K562 (cell line): ENCODE data around the gene HIGD1C. TPM values are rescaled to one million over a fixed set of nuclear protein-coding genes. Genes with fewer than 3 reads are reported as not detected.
A peak's percentile ranks its signal among the peaks of the same experiment; 100 is the strongest.

Experiments
- DEAF1 ChIP-seq: fragments of 450-650 bp; formaldehyde crosslinking; IDR thresholded peaks from 2 replicates; pipeline ENCODE4 v1.4.0; 2020; ENCODE audit warnings: mild to moderate bottlenecking, moderate library complexity
- DNMT1 ChIP-seq: fragments of 450-650 bp; IDR thresholded peaks from 2 replicates; pipeline ENCODE4 v1.6.1; 2016; ENCODE audit warnings: antibody characterized with exemption, mild to moderate bottlenecking
- DPF2 ChIP-seq: fragments of 450-650 bp; IDR thresholded peaks from 2 replicates; pipeline ENCODE4 v1.6.1; 2016
- ESRRB ChIP-seq: fragments of 250-450 bp; sonication (Bioruptor Pico); IDR thresholded peaks from 2 replicates; pipeline ENCODE4 v1.5.0; 2020; ENCODE audit warnings: mild to moderate bottlenecking, moderate library complexity, borderline replicate concordance
- HDAC3 ChIP-seq: fragments of 450-650 bp; IDR thresholded peaks from 2 replicates; pipeline ENCODE4 v1.6.1; 2018; ENCODE audit warnings: borderline replicate concordance, mild to moderate bottlenecking, moderate library complexity; ENCODE audit not compliant: partially characterized antibody
- HNRNPK ChIP-seq: fragments of 200-400 bp; formaldehyde crosslinking; IDR thresholded peaks from one replicate; pipeline ENCODE4 v1.6.1; 2018; ENCODE audit warnings: mild to moderate bottlenecking, low read depth, low read length; ENCODE audit not compliant: poor library complexity, severe bottlenecking
- JUND ChIP-seq, 2 experiments: IDR thresholded peaks; 2 replicates in 1 of 2; 3 replicates in 1 of 2; pipeline ENCODE4 v1.6.1; 2011; ENCODE audit warnings: borderline replicate concordance in 2 of 2, low read depth in 2 of 2, low read length in 2 of 2, improper control_type of control experiment in 1 of 2, missing biosample characterization in 1 of 2, missing genetic modification characterization in 1 of 2, missing genetic modification reagents in 1 of 2
- PML ChIP-seq: IDR thresholded peaks from 2 replicates; pipeline ENCODE4 v1.6.1; 2012; ENCODE audit warnings: low read length, inconsistent platforms
- RBM17 ChIP-seq: fragments of 200-400 bp; formaldehyde crosslinking; IDR thresholded peaks from 2 replicates; pipeline ENCODE4 v1.6.1; 2017; ENCODE audit warnings: low read depth, mild to moderate bottlenecking, low read length, borderline replicate concordance
- TAF9B ChIP-seq: fragments of 450-650 bp; IDR thresholded peaks from 2 replicates; pipeline ENCODE4 v1.6.1; 2018; ENCODE audit warnings: mild to moderate bottlenecking; ENCODE audit not compliant: partially characterized antibody
- ZBTB34 ChIP-seq: fragments of 250-450 bp; sonication (Bioruptor Pico); IDR thresholded peaks from 2 replicates; pipeline ENCODE4 v1.8.0; 2021; ENCODE audit warnings: mild to moderate bottlenecking, moderate library complexity
- ZFP36 ChIP-seq: fragments of 150-350 bp; IDR thresholded peaks from 2 replicates; pipeline ENCODE4 v1.6.1; 2018; ENCODE audit warnings: low read length, low read depth; ENCODE audit not compliant: partially characterized antibody
- ZNF212 ChIP-seq: fragments of 450-650 bp; formaldehyde crosslinking; IDR thresholded peaks from 2 replicates; pipeline ENCODE4 v1.4.0; 2020; ENCODE audit warnings: mild to moderate bottlenecking
- ZNF324 ChIP-seq: fragments of 250-450 bp; sonication (Bioruptor Pico); IDR thresholded peaks from 2 replicates; pipeline ENCODE4 v1.4.0; 2020; ENCODE audit warnings: mild to moderate bottlenecking
- ZNF766 ChIP-seq: fragments of 200-800 bp; sonication (Bioruptor generic); conservative IDR thresholded peaks from 2 replicates; pipeline ENCODE4 v1.6.1; 2016; ENCODE audit warnings: missing genetic modification characterization, missing compliant biosample characterization
- polyA plus RNA-seq, 8 experiments: library from polyadenylated mRNA; depleted of rRNA in 4 of 8; stranded (reverse) in 5 of 8; unstranded in 3 of 8; fragments of >200 nt; fragmentation: Nextera tagmentation in 2 of 8; fragmentation: Illumina TruSeq in 1 of 8; extraction: Ambion mirVana in 2 of 8; extraction: Trizol in 1 of 8; gene quantifications; 2 replicates each; pipeline versions ENCODE4 v1.2.1 to v1.2.3, GENCODE V29; 2011 to 2014; ENCODE audit warnings: inconsistent platforms in 1 of 8, missing spikeins in 1 of 8
- total RNA-seq, 7 experiments: library from RNA; depleted of rRNA in 6 of 7; stranded (reverse); fragments of >200 nt in 6 of 7; fragmentation: Illumina TruSeq in 2 of 7; extraction: Trizol in 2 of 7; gene quantifications; 2 replicates each; pipeline versions ENCODE4 v1.2.1 to v1.2.3, GENCODE V29; 2011 to 2021; ENCODE audit warnings: low replicate concordance in 1 of 7
- TF ChIP-seq, protein P1 (sequence below): sonication (generic); formaldehyde crosslinking; IDR thresholded peaks from 2 replicates; pipeline ENCODE4 v1.9.0; 2022; ENCODE audit warnings: mild to moderate bottlenecking, missing genetic modification reagents
- TF ChIP-seq, protein P2 (sequence below), 3 experiments: fragments of 200-800 bp in 1 of 3; fragments of 250-450 bp in 1 of 3; fragments of 450-650 bp in 1 of 3; sonication (Bioruptor Pico) in 1 of 3; sonication (Bioruptor generic) in 1 of 3; formaldehyde crosslinking in 1 of 3; IDR thresholded peaks; 2 replicates each; pipeline versions ENCODE4 v1.6.1 to v1.8.0; 2016 to 2022; ENCODE audit warnings: mild to moderate bottlenecking in 2 of 3, missing genetic modification characterization in 2 of 3, missing compliant biosample characterization in 1 of 3, moderate library complexity in 1 of 3

Gene HIGD1C
- total and polyA plus RNA-seq, 9 of the 15 experiments (the other 6 are each of a cell fraction or from before 2014, with no cell fraction given), result not detected

DNA sequence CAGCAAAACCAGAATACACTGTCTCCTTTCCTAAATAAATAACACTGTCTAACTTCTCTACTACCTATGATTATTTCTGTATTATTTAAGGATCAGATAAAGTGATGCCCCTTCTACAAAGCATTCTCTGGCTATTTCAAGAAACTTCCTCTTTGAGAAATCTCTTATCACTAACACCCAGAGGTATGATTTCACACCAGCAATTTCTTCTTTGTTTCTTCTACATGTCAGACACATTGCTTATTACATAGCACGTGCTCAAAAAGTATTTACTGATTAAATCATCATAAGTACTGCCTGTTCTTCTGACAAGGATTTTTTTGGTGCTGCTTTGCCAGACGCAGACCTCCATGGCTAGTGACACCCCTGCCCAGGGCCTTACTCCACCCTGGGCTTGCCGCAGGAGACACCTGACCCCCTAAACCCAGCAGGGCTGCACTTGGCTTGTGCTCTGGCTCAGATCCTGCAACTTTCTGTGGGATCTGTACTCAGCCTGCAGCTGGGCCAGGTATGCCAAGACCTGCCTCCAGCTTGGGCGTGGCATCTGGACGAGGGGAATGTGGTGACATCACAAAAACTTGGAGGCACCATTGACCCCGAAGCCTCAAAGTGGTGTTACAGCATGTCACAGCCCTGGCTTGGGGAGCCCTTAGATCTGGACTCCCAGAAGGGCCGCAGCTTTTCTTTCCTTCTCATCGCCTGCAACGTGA lies 15.4 kb upstream of the HIGD1C start (continued):
- TF ChIP-seq JUND (IDR thresholded peaks at IDR 0.05; ENCODE audit: borderline replicate concordance, low read depth, low read length) (peak; percentile 54; the same call in 1 of the 2 replicates), JUND (tag; IDR thresholded peaks at IDR 0.05; ENCODE audit: borderline replicate concordance, low read depth, low read length) (peak; percentile 65; the same call in 1 of the 3 replicates), ZBTB34 (no peak), HNRNPK (no peak), ZNF324 (CRISPR knock-in tag) (no peak), TAF9B (no peak), ZNF766 (CRISPR knock-in tag) (peak; percentile 64; the same call in 1 of the 2 replicates), DEAF1 (no peak), DPF2 (peak; percentile 68; the same call in 1 of the 2 replicates), RBM17 (no peak), ZNF212 (CRISPR knock-in tag) (no peak), DNMT1 (no peak), ZFP36 (no peak), ESRRB (CRISPR knock-in tag) (no peak), PML (no peak; the same call in 1 of the 2 replicates), HDAC3 (peak; percentile 51)
- TF ChIP-seq, protein P1, sequence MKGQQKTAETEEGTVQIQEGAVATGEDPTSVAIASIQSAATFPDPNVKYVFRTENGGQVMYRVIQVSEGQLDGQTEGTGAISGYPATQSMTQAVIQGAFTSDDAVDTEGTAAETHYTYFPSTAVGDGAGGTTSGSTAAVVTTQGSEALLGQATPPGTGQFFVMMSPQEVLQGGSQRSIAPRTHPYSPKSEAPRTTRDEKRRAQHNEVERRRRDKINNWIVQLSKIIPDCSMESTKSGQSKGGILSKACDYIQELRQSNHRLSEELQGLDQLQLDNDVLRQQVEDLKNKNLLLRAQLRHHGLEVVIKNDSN (CRISPR knock-in tag), result no peak
- TF ChIP-seq, protein P2, sequence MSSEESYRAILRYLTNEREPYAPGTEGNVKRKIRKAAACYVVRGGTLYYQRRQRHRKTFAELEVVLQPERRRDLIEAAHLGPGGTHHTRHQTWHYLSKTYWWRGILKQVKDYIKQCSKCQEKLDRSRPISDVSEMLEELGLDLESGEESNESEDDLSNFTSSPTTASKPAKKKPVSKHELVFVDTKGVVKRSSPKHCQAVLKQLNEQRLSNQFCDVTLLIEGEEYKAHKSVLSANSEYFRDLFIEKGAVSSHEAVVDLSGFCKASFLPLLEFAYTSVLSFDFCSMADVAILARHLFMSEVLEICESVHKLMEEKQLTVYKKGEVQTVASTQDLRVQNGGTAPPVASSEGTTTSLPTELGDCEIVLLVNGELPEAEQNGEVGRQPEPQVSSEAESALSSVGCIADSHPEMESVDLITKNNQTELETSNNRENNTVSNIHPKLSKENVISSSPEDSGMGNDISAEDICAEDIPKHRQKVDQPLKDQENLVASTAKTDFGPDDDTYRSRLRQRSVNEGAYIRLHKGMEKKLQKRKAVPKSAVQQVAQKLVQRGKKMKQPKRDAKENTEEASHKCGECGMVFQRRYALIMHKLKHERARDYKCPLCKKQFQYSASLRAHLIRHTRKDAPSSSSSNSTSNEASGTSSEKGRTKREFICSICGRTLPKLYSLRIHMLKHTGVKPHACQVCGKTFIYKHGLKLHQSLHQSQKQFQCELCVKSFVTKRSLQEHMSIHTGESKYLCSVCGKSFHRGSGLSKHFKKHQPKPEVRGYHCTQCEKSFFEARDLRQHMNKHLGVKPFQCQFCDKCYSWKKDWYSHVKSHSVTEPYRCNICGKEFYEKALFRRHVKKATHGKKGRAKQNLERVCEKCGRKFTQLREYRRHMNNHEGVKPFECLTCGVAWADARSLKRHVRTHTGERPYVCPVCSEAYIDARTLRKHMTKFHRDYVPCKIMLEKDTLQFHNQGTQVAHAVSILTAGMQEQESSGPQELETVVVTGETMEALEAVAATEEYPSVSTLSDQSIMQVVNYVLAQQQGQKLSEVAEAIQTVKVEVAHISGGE (CRISPR knock-in tag; IDR thresholded peaks at IDR 0.05), result peak in 1 of 3 experiments; percentile 34; a peak in 1 of 6 replicates
